Trophoblast cell (in vitro differentiated cells and primary cell): ENCODE results near the gene RCOR3.
"Not testable (repeated sequence)": the region's sequence is repeated elsewhere in the genome, so short reads cannot be mapped to it uniquely, and the experiment has no call there.

Experiments used
- DNase-seq, 2 donors: peaks; one replicate each; pipeline ENCODE4 v3.0.0-alpha.2; 2016
- H2AFZ ChIP-seq: 2 replicates; pipeline ENCODE4 v1.6.1; 2013; ENCODE audit warnings: low read length, moderate library complexity, mild to moderate bottlenecking; ENCODE audit not compliant: insufficient read depth, poor library complexity
- H2AK5ac ChIP-seq: 2 replicates; pipeline ENCODE4 v1.6.1; 2013; ENCODE audit warnings: mild to moderate bottlenecking, low read length
- H2BK120ac ChIP-seq: 2 replicates; pipeline ENCODE4 v1.6.1; 2013; ENCODE audit warnings: low read length, mild to moderate bottlenecking, moderate library complexity; ENCODE audit not compliant: insufficient read depth, poor library complexity
- H2BK12ac ChIP-seq: 2 replicates; pipeline ENCODE4 v1.6.1; 2013; ENCODE audit warnings: mild to moderate bottlenecking, low read length, moderate library complexity
- H2BK5ac ChIP-seq: 2 replicates; pipeline ENCODE4 v1.6.1; 2013; ENCODE audit warnings: low read length, low read depth, moderate library complexity, mild to moderate bottlenecking; ENCODE audit not compliant: poor library complexity
- H3K14ac ChIP-seq: 2 replicates; pipeline ENCODE4 v1.6.1; 2013; ENCODE audit warnings: mild to moderate bottlenecking, low read length
- H3K18ac ChIP-seq: 2 replicates; pipeline ENCODE4 v1.6.1; 2013; ENCODE audit warnings: mild to moderate bottlenecking, low read length
- H3K23ac ChIP-seq: 2 replicates; pipeline ENCODE4 v1.6.1; 2013; ENCODE audit warnings: low read length
- H3K27ac ChIP-seq: 2 replicates; pipeline ENCODE4 v1.5.1; 2013; ENCODE audit warnings: low read depth, mild to moderate bottlenecking, inconsistent platforms, low read length, moderate library complexity
- H3K27me3 ChIP-seq: 2 replicates; pipeline ENCODE4 v1.6.1; 2013; ENCODE audit warnings: inconsistent platforms, mild to moderate bottlenecking, low read length, moderate library complexity; ENCODE audit not compliant: insufficient read depth
- H3K36me3 ChIP-seq, 2 experiments: 1 replicate in 1 of 2; 2 replicates in 1 of 2; pipeline ENCODE4 v1.6.1; 2013; ENCODE audit warnings: low read length in 2 of 2, mild to moderate bottlenecking in 2 of 2, moderate library complexity in 1 of 2; ENCODE audit not compliant: insufficient read depth in 2 of 2, control insufficient read depth in 1 of 2
- H3K4ac ChIP-seq: 2 replicates; pipeline ENCODE4 v1.6.1; 2013; ENCODE audit warnings: low read depth, mild to moderate bottlenecking, low read length, moderate library complexity
- H3K4me1 ChIP-seq, 2 experiments: 1 replicate in 1 of 2; 2 replicates in 1 of 2; pipeline ENCODE4 v1.6.1; 2013; ENCODE audit warnings: low read length in 2 of 2, mild to moderate bottlenecking in 2 of 2, moderate library complexity in 1 of 2; ENCODE audit not compliant: insufficient read depth in 2 of 2, control insufficient read depth in 1 of 2
- H3K4me2 ChIP-seq: 2 replicates; pipeline ENCODE4 v1.6.1; 2013; ENCODE audit warnings: inconsistent platforms, mild to moderate bottlenecking, low read length, moderate library complexity
- H3K4me3 ChIP-seq: 2 replicates; pipeline ENCODE4 v1.5.1; 2013; ENCODE audit warnings: mild to moderate bottlenecking, low read depth, low read length, inconsistent platforms
- H3K79me1 ChIP-seq: one replicate; pipeline ENCODE4 v1.6.1; 2013; ENCODE audit warnings: low read length
- H3K79me2 ChIP-seq: 2 replicates; pipeline ENCODE4 v1.6.1; 2013; ENCODE audit warnings: low read length, mild to moderate bottlenecking; ENCODE audit not compliant: control insufficient read depth, insufficient read depth, poor library complexity
- H3K9ac ChIP-seq: 2 replicates; pipeline ENCODE4 v1.6.1; 2013; ENCODE audit warnings: mild to moderate bottlenecking, low read length
- H3K9me3 ChIP-seq: 2 replicates; pipeline ENCODE4 v1.6.1; 2013; ENCODE audit warnings: low read depth, mild to moderate bottlenecking, control low read depth, inconsistent platforms, low read length; ENCODE audit not compliant: insufficient read depth
- H4K12ac ChIP-seq: 2 replicates; pipeline ENCODE4 v1.6.1; 2013; ENCODE audit warnings: low read depth, mild to moderate bottlenecking, low read length, moderate library complexity
- H4K8ac ChIP-seq: 2 replicates; pipeline ENCODE4 v1.6.1; 2013; ENCODE audit warnings: low read depth, mild to moderate bottlenecking, low read length, moderate library complexity
- H4K91ac ChIP-seq: one replicate; pipeline ENCODE4 v1.6.1; 2013; ENCODE audit warnings: low read depth, mild to moderate bottlenecking, low read length, moderate library complexity
- WGBS: extraction: QIAGEN DNeasy Blood & Tissue Kit; methylation state at CpG from one replicate; pipeline ENCODE4 v1.1.7; 2013; ENCODE audit warnings: missing lambda C conversion rate; ENCODE audit not compliant: insufficient read length, insufficient coverage; ENCODE audit errors: extremely low coverage; 5-methylcytosine and 5-hydroxymethylcytosine counted together

Gene RCOR3

DNA sequence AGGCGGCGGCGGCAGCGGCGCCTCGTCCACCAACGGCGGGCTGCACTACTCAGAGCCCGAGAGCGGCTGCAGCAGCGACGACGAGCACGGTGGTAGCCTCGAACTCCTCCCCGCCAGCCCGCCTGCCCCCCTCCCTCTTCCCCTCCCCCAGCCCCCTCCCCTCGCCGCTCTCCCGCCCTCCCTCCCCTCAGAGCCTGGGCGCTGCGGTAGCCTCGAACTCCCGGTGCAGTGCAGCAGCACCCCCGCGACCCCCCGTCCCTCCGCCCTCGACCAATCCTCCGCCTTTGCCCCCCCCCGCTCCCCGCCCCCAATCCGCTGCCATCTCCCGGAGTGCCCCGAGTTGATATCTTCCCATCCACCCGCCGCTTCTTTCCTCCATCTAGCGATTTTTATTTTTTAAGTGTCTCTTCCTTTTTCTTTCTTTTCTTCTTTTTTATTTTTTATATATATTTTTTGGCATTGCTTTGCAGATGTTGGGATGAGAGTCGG, 516 bp downstream of the RCOR3 start:
- H3K27me3 ChIP-seq = no peaks in the 10 kb centered on the region
- H3K27ac ChIP-seq = peak overlapping the region; percentile 100
- peak overlapping the region; percentile 100 for H2BK5ac ChIP-seq
- peaks cover 16% of the 10 kb centered on the region for H3K79me2 ChIP-seq
- peak overlapping the region; percentile 99 for H2BK12ac ChIP-seq
- peak overlapping the region; percentile 100 for H2AFZ ChIP-seq
- H4K12ac ChIP-seq = peak overlapping the region; percentile 94
- peak overlapping the region; percentile 99 for H3K9ac ChIP-seq
- peaks cover 1 to 3% of the 10 kb centered on the region in 2 experiments for H3K36me3 ChIP-seq
- H3K4me3 ChIP-seq = peak overlapping the region; percentile 99
- H3K23ac ChIP-seq = no peak overlapping the region
- H4K91ac ChIP-seq = peak overlapping the region; percentile 100
- peak overlapping the region; percentile 96 for H2AK5ac ChIP-seq
- peak overlapping the region; percentile 100 for H2BK120ac ChIP-seq
- H4K8ac ChIP-seq = peak overlapping the region; percentile 100
- no peaks in the 10 kb centered on the region for H3K9me3 ChIP-seq
- peak overlapping the region; percentile 100 for H3K18ac ChIP-seq
- H3K4me2 ChIP-seq = peak overlapping the region; percentile 98
- H3K79me1 ChIP-seq = peaks cover 26% of the 10 kb centered on the region
- H3K14ac ChIP-seq = peak overlapping the region; percentile 100
- WGBS = no CpG with 5 or more reads among the region's 39 CpGs
- peaks cover 5 to 6% of the 10 kb centered on the region in 2 experiments for H3K4me1 ChIP-seq
- peak overlapping the region; percentile 100 for H3K4ac ChIP-seq
- no peak for DNase-seq

DNA sequence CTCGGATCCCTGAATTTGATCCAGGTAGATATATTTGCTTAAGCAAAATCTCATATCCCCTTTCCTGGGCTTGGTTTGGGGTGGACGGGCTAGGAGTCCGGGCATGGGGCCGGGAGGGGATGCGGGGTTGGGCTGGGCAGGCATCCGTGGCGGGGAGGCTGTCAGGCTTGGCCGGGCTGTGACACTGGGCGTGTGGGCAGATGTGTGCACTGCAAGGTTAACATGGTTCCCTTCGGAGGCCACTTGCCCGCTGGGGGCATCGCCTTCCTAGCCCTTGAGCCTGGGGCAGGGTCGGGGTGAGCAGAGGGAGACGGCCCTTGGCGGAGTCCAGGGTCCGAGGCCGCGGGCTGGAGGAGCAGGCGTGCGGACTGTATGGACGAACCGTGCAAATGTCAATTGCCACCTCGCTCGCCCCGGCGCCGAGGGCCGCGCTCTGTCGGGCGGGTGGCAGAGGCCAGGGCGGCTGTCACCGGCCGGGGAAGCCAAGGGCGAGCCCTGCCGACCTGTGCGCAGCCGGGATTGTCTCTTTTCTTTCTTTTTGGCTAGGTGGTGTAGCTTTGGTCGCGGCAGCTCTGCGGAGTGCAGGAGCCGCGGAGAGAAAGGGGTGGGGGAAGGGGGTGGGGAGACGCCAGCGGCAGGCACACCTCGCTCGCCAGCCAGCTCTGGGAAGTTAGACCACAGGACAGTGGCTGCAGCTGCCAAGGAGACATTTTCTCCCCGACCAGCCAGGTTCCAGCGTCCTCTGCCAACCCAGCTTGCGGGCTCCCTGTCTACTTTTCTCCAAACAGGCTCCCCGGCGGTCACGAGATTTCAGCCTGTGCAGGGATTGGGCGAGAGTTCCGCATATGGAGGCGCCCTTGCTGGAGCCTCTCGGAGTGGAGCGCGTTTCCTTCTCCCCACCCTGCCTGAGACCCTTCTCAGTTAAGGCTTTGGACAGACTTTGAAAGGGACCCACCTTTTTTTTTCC, 1.3 kb downstream of the RCOR3 start:
- peak overlapping the region; percentile 71 for H3K9ac ChIP-seq
- H3K36me3 ChIP-seq = peaks cover 1 to 5% of the 10 kb centered on the region in 2 experiments
- peak overlapping the region; percentile 83 for H3K4me2 ChIP-seq
- H3K79me2 ChIP-seq = peaks cover 16% of the 10 kb centered on the region
- peak overlapping the region; percentile 39 for H2AK5ac ChIP-seq
- peak overlapping the region; percentile 41 for H3K27ac ChIP-seq
- peak overlapping the region; percentile 66 for H4K8ac ChIP-seq
- peaks cover 5 to 6% of the 10 kb centered on the region in 2 experiments for H3K4me1 ChIP-seq
- H2BK120ac ChIP-seq = peak overlapping the region; percentile 8
- H3K18ac ChIP-seq = peak overlapping the region; percentile 16
- peaks cover 26% of the 10 kb centered on the region for H3K79me1 ChIP-seq
- peak overlapping the region; percentile 84 for H3K4me3 ChIP-seq
- peak overlapping the region; percentile 25 for H2AFZ ChIP-seq
- no peaks in the 10 kb centered on the region for H3K27me3 ChIP-seq
- H4K12ac ChIP-seq = no peak overlapping the region
- H4K91ac ChIP-seq = peak overlapping the region; percentile 22
- WGBS = no CpG with 5 or more reads among the region's 59 CpGs
- H3K9me3 ChIP-seq = no peaks in the 10 kb centered on the region
- H3K23ac ChIP-seq = no peak overlapping the region
- H2BK5ac ChIP-seq = peak overlapping the region; percentile 64
- peak overlapping the region; percentile 86 for H3K4ac ChIP-seq
- H3K14ac ChIP-seq = peak overlapping the region; percentile 87
- H2BK12ac ChIP-seq = no peak overlapping the region
- peak; percentile 67 to 77 for DNase-seq

DNA sequence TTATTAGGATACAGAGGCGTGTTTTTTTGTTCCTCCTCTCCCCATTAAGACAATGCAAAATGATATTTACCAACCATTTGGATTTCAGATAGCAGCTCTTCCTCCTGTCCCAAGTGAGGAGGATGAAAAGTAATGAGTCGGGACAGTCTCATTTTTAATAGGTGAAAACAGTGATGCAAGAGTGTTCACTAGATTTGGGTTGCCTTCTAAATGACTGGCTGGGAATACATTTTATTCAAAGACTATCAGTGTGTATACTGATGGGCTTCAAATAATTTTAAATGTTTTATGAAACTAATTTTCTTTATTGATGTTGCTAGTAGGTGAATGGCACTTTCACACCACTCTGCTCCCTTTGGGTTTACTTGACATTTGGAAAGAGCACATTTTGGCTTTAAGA, 2.1 kb downstream of the RCOR3 start:
- no peak overlapping the region for H3K14ac ChIP-seq
- H2AFZ ChIP-seq = no peak overlapping the region
- H3K9ac ChIP-seq = no peak overlapping the region
- no peak overlapping the region for H4K12ac ChIP-seq
- H3K4me1 ChIP-seq = peaks cover 5 to 6% of the 10 kb centered on the region in 2 experiments
- H3K27ac ChIP-seq = peak overlapping the region; percentile 41
- H3K9me3 ChIP-seq = no peaks in the 10 kb centered on the region
- no peak overlapping the region for H3K18ac ChIP-seq
- peaks cover 16% of the 10 kb centered on the region for H3K79me2 ChIP-seq
- peak overlapping the region; percentile 83 for H3K4me2 ChIP-seq
- no peak overlapping the region for H2BK120ac ChIP-seq
- no CpG with 5 or more reads among the region's 2 CpGs for WGBS
- H3K36me3 ChIP-seq = peaks cover 1 to 5% of the 10 kb centered on the region in 2 experiments
- H4K8ac ChIP-seq = no peak overlapping the region
- H3K4me3 ChIP-seq = no peak overlapping the region
- no peak overlapping the region for H2BK5ac ChIP-seq
- H3K23ac ChIP-seq = no peak overlapping the region
- H2AK5ac ChIP-seq = no peak overlapping the region
- no peak overlapping the region for H3K4ac ChIP-seq
- no peak overlapping the region for H4K91ac ChIP-seq
- peaks cover 26% of the 10 kb centered on the region for H3K79me1 ChIP-seq
- no peak overlapping the region for H2BK12ac ChIP-seq
- DNase-seq = no peak
- no peaks in the 10 kb centered on the region for H3K27me3 ChIP-seq

DNA sequence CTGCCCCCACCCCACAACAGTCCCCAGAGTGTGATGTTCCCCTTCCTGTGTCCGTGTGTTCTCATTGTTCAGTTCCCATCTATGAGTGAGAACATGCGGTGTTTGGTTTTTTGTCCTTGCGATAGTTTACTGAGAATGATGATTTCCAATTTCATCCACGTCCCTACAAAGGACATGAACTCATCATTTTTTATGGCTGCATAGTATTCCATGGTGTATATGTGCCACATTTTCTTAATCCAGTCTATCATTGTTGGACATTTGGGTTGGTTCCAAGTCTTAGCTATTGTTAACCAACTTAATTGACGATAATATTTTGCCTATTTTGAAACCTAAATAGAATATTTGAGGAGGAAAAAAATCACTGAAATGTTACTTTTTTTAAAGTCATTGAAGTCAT, 3.9 kb downstream of the RCOR3 start:
- WGBS = no CpG with 5 or more reads among the region's 5 CpGs
- not testable (repeated sequence) for H2AFZ ChIP-seq, H3K36me3 ChIP-seq, H2BK5ac ChIP-seq, H3K4ac ChIP-seq, H4K8ac ChIP-seq, H3K4me2 ChIP-seq, H3K27ac ChIP-seq, H3K23ac ChIP-seq, H3K4me1 ChIP-seq, H4K91ac ChIP-seq, H3K9ac ChIP-seq, H2BK120ac ChIP-seq, H3K18ac ChIP-seq, H4K12ac ChIP-seq, H2AK5ac ChIP-seq, DNase-seq, H3K4me3 ChIP-seq, H3K27me3 ChIP-seq, H3K9me3 ChIP-seq, H2BK12ac ChIP-seq, H3K14ac ChIP-seq
- peaks cover 21% of the 10 kb centered on the region for H3K79me1 ChIP-seq
- peaks cover 14% of the 10 kb centered on the region for H3K79me2 ChIP-seq
